Stomach (tissue), 4 donors: ENCODE measurements around the gene SHF.

Experiments
- POLR2A ChIP-seq, 4 donors: fragments of 450-650 bp; IDR thresholded peaks; one replicate each; pipeline ENCODE4 v1.6.1; 2016; ENCODE audit warnings: antibody characterized with exemption in 4 of 4, control low read depth in 2 of 4, mild to moderate bottlenecking in 1 of 4, moderate library complexity in 1 of 4
- POLR2AphosphoS5 ChIP-seq, 3 donors: sonication (generic); formaldehyde crosslinking; IDR thresholded peaks; one replicate each; pipeline ENCODE4 v1.6.1; 2016; ENCODE audit warnings: antibody characterized with exemption in 3 of 3
- TF ChIP-seq, protein P1 (sequence below), 7 experiments: fragments of 450-650 bp in 4 of 7; fragments of 200-600 bp in 3 of 7; sonication (generic) in 3 of 7; IDR thresholded peaks; one replicate each; pipeline ENCODE4 v1.5.1; 2016 to 2019; ENCODE audit warnings: antibody characterized with exemption in 7 of 7, control low read depth in 2 of 7, mild to moderate bottlenecking in 1 of 7

DNA sequence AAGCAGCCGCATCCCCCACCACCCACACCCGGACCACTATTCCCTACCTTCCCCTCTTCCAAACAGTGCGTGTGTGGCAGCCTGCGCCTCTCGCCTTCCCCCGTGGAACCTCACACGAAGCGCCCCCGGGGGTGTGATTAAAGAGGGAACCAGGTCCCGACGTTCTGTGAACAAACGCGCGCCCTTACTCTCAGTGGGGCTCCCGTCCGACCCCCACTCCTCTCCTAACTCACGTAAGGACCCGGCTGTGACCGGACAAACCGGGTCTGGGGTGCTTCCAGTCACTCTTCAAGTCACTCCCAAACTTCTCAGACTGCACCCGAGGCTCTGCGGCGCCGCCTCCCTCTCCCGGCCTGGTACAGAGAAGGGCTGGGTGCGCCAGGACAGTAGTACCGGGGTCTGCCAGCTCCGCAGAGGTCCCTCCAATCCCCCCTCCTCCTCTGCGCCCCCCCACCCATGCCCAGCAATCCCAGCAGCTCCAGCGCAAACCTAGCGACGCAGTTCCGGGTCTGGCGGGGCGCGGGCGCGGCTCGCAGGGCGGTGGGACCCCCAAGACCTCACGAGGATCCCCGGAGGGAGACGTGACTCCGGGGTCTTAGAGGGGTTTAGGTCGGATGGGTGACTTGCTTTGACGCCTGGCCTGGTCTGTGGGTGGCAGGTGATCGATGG lies 58.7 kb downstream of the SHF start:
- TF ChIP-seq, protein P1, sequence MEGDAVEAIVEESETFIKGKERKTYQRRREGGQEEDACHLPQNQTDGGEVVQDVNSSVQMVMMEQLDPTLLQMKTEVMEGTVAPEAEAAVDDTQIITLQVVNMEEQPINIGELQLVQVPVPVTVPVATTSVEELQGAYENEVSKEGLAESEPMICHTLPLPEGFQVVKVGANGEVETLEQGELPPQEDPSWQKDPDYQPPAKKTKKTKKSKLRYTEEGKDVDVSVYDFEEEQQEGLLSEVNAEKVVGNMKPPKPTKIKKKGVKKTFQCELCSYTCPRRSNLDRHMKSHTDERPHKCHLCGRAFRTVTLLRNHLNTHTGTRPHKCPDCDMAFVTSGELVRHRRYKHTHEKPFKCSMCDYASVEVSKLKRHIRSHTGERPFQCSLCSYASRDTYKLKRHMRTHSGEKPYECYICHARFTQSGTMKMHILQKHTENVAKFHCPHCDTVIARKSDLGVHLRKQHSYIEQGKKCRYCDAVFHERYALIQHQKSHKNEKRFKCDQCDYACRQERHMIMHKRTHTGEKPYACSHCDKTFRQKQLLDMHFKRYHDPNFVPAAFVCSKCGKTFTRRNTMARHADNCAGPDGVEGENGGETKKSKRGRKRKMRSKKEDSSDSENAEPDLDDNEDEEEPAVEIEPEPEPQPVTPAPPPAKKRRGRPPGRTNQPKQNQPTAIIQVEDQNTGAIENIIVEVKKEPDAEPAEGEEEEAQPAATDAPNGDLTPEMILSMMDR (IDR thresholded peaks at IDR 0.05): no peak
- no peak for TF ChIP-seq POLR2A (IDR thresholded peaks at IDR 0.05)
- no peak for TF ChIP-seq POLR2AphosphoS5 (IDR thresholded peaks at IDR 0.05)
